SK-N-SH (cell line): ENCODE data around the gene CD274. TPM values are rescaled to one million over a fixed set of nuclear protein-coding genes. Genes with fewer than 3 reads are reported as not detected.

Source experiments
- CTCF ChIA-PET: fragments of 300-600, 350-600 bp; formaldehyde crosslinking; extraction: SDS; loops from one replicate; lab custom pipeline; 2021; lab: Yijun Ruan, JAX
- POLR2A ChIA-PET: fragments of 350-600 bp; sonication (Branson Sonifier 250); formaldehyde crosslinking; extraction: SDS; loops from one replicate; lab custom pipeline; 2020; ENCODE audit warnings: antibody characterized with exemption, inconsistent platforms; lab: Yijun Ruan, JAX
- DNase-seq: peaks from one replicate; pipeline ENCODE4 v3.0.0; 2012
- H2AFZ ChIP-seq: fragments of 200-600 bp; sonication (generic); 2 replicates; pipeline ENCODE4 v1.8.1; 2016; ENCODE audit warnings: antibody characterized with exemption, mild to moderate bottlenecking, low read depth
- H3F3A ChIP-seq: fragments of 200-600 bp; sonication (generic); replicated peaks from 2 replicates; pipeline ENCODE3; 2016; ENCODE audit warnings: antibody characterized with exemption, mild to moderate bottlenecking; ENCODE audit not compliant: insufficient read depth
- H3K27ac ChIP-seq, 2 experiments: fragments of 200-500 bp in 1 of 2; fragments of 200-600 bp in 1 of 2; sonication (Bioruptor generic) in 1 of 2; sonication (generic), shearing (Covaris generic) in 1 of 2; 2 replicates each; pipeline versions ENCODE4 v1.5.1 to v1.6.1; 2014 to 2016; ENCODE audit warnings: low read depth in 2 of 2, inconsistent platforms in 1 of 2, low read length in 1 of 2, mild to moderate bottlenecking in 1 of 2, mixed read lengths in 1 of 2
- H3K27me3 ChIP-seq: fragments of 200-600 bp; sonication (generic), shearing (Covaris generic); 2 replicates; pipeline ENCODE4 v1.6.1; 2016; ENCODE audit warnings: mixed run types; ENCODE audit not compliant: insufficient read depth
- H3K36me3 ChIP-seq, 2 experiments: fragments of 200-500 bp in 1 of 2; fragments of 200-600 bp in 1 of 2; sonication (Bioruptor generic) in 1 of 2; sonication (generic) in 1 of 2; replicated peaks in 1 of 2; 2 replicates each; pipeline versions ENCODE3 to v1.5.1; 2014 to 2016; ENCODE audit warnings: low read length in 1 of 2, mild to moderate bottlenecking in 1 of 2; ENCODE audit not compliant: insufficient read depth in 2 of 2, control insufficient read depth in 1 of 2
- H3K4me1 ChIP-seq, 2 experiments: fragments of 200-500 bp in 1 of 2; fragments of 200-600 bp in 1 of 2; sonication (Bioruptor generic) in 1 of 2; sonication (generic), shearing (Covaris generic) in 1 of 2; 2 replicates each; pipeline versions ENCODE4 v1.5.1 to v1.6.1; 2014 to 2016; ENCODE audit warnings: low read depth in 1 of 2, low read length in 1 of 2, mixed run types in 1 of 2; ENCODE audit not compliant: insufficient read depth in 2 of 2, control insufficient read depth in 1 of 2
- H3K4me2 ChIP-seq: fragments of 200-600 bp; sonication (generic), shearing (Covaris generic); 2 replicates; pipeline ENCODE4 v1.6.1; 2017; ENCODE audit warnings: mixed run types
- H3K4me3 ChIP-seq, 2 experiments: fragments of 200-500 bp in 1 of 2; fragments of 200-600 bp in 1 of 2; sonication (Bioruptor generic) in 1 of 2; sonication (generic), shearing (Covaris generic) in 1 of 2; 2 replicates each; pipeline versions ENCODE4 v1.5.1 to v1.8.1; 2014 to 2016; ENCODE audit warnings: low read depth in 2 of 2, inconsistent platforms in 1 of 2, low read length in 1 of 2, mild to moderate bottlenecking in 1 of 2, mixed read lengths in 1 of 2, moderate library complexity in 1 of 2
- H3K79me2 ChIP-seq: fragments of 200-600 bp; sonication (generic); 2 replicates; pipeline ENCODE4 v1.8.1; 2017; ENCODE audit warnings: mild to moderate bottlenecking; ENCODE audit not compliant: insufficient read depth
- H3K9ac ChIP-seq: fragments of 200-600 bp; sonication (generic); 2 replicates; pipeline ENCODE4 v1.6.1; 2017; ENCODE audit warnings: mixed run types
- H3K9me2 ChIP-seq: fragments of 200-600 bp; sonication (generic); 2 replicates; pipeline ENCODE4 v1.6.1; 2017; ENCODE audit warnings: mixed run types
- H3K9me3 ChIP-seq: fragments of 200-600 bp; sonication (generic); 2 replicates; pipeline ENCODE4 v1.6.1; 2017; ENCODE audit warnings: mixed run types, mild to moderate bottlenecking, moderate library complexity
- H4K20me1 ChIP-seq: fragments of 200-600 bp; sonication (generic); 2 replicates; pipeline ENCODE4 v1.6.1; 2017; ENCODE audit warnings: mild to moderate bottlenecking, mixed run types; ENCODE audit not compliant: insufficient read depth
- ELF1 ChIP-seq: IDR thresholded peaks from 2 replicates; pipeline ENCODE4 v1.4.0; 2012
- EP300 ChIP-seq, 2 experiments: IDR thresholded peaks; 2 replicates each; pipeline versions ENCODE4 v1.4.0 to v1.6.1; 2012; ENCODE audit warnings: borderline replicate concordance in 1 of 2, low read depth in 1 of 2, low read length in 1 of 2
- EZH2phosphoT487 ChIP-seq: fragments of 200-600 bp; sonication (generic); IDR thresholded peaks from 2 replicates; pipeline ENCODE4 v1.6.1; 2017; ENCODE audit warnings: low read depth, mixed run types, mild to moderate bottlenecking, antibody characterized with exemption, moderate library complexity, borderline replicate concordance
- FOSL2 ChIP-seq: IDR thresholded peaks from 2 replicates; pipeline ENCODE4 v1.4.0; 2012; ENCODE audit warnings: low read depth, mild to moderate bottlenecking, moderate library complexity, borderline replicate concordance
- FOXM1 ChIP-seq: IDR thresholded peaks from 2 replicates; pipeline ENCODE4 v1.4.0; 2012; ENCODE audit warnings: low read depth, mild to moderate bottlenecking
- GABPA ChIP-seq: IDR thresholded peaks from 2 replicates; pipeline ENCODE4 v1.4.0; 2012; ENCODE audit warnings: low read depth, mild to moderate bottlenecking
- IRF3 ChIP-seq: fragments of 150-350 bp; IDR thresholded peaks from 2 replicates; pipeline ENCODE4 v1.6.1; 2016; ENCODE audit warnings: mild to moderate bottlenecking, low read depth, low read length
- JUND ChIP-seq: IDR thresholded peaks from 2 replicates; pipeline ENCODE4 v1.4.0; 2012
- MAX ChIP-seq: IDR thresholded peaks from 2 replicates; pipeline ENCODE4 v1.4.0; 2012; ENCODE audit warnings: low read depth
- MEF2A ChIP-seq: IDR thresholded peaks from 2 replicates; pipeline ENCODE4 v1.4.0; 2012; ENCODE audit warnings: low read depth, borderline replicate concordance
- MXI1 ChIP-seq: IDR thresholded peaks from 2 replicates; pipeline ENCODE4 v1.6.1; 2012; ENCODE audit warnings: mild to moderate bottlenecking, low read depth, low read length, improper control_type of control experiment
- NFIC ChIP-seq: IDR thresholded peaks from 2 replicates; pipeline ENCODE4 v1.4.0; 2012; ENCODE audit warnings: borderline replicate concordance
- POLR2AphosphoS5 ChIP-seq: IDR thresholded peaks from 2 replicates; pipeline ENCODE4 v1.6.1; 2012; ENCODE audit warnings: low read depth, low read length
- RAD21 ChIP-seq: IDR thresholded peaks from 2 replicates; pipeline ENCODE4 v1.6.1; 2012; ENCODE audit warnings: mild to moderate bottlenecking, low read length
- RCOR1 ChIP-seq: fragments of 150-350 bp; IDR thresholded peaks from 2 replicates; pipeline ENCODE4 v1.6.1; 2017; ENCODE audit warnings: antibody characterized with exemption, low read length
- RFX5 ChIP-seq: IDR thresholded peaks from 2 replicates; pipeline ENCODE4 v1.6.1; 2012; ENCODE audit warnings: mild to moderate bottlenecking, improper control_type of control experiment, low read length
- RXRA ChIP-seq: IDR thresholded peaks from 2 replicates; pipeline ENCODE4 v1.4.0; 2012; ENCODE audit warnings: low read depth, mild to moderate bottlenecking, borderline replicate concordance
- TAF1 ChIP-seq: IDR thresholded peaks from 2 replicates; pipeline ENCODE4 v1.6.1; 2012; ENCODE audit warnings: low read depth, mild to moderate bottlenecking, low read length, moderate library complexity, borderline replicate concordance
- TCF12 ChIP-seq: IDR thresholded peaks from 2 replicates; pipeline ENCODE4 v1.4.0; 2012
- TEAD4 ChIP-seq: IDR thresholded peaks from 2 replicates; pipeline ENCODE4 v1.4.0; 2012; ENCODE audit warnings: mild to moderate bottlenecking, borderline replicate concordance; ENCODE audit not compliant: insufficient read depth
- USF1 ChIP-seq: IDR thresholded peaks from 2 replicates; pipeline ENCODE4 v1.4.0; 2012; ENCODE audit warnings: low read depth, borderline replicate concordance
- YY1 ChIP-seq: IDR thresholded peaks from 2 replicates; pipeline ENCODE4 v1.4.0; 2012; ENCODE audit warnings: low read depth, mild to moderate bottlenecking
- WGBS: methylation state at CpG from one replicate; pipeline ENCODE4 v1.1.6; 2017; ENCODE audit warnings: low lambda C conversion rate; 5-methylcytosine and 5-hydroxymethylcytosine counted together
- polyA plus RNA-seq, 3 experiments: library from polyadenylated mRNA; depleted of rRNA; stranded (reverse); fragments of >200 nt; gene quantifications; 2 replicates each; pipeline ENCODE4 v1.2.3, GENCODE V29; 2012

The CD274 gene
- polyA plus RNA-seq, 1 of the 3 experiments (the other 2 are of a cell fraction) = 25.8 TPM

- peak; percentile 36; the same call in 1 of the 2 replicates for TF ChIP-seq FOXM1
- TF ChIP-seq POLR2AphosphoS5 = peak; percentile 64
These were observed at the start of gene CD274 (continued) for GRCh38 chr9:5450359-5451091.

- Histone ChIP-seq H3F3A (no peaks in the 10 kb centered on the region), H4K20me1 (no peaks in the 10 kb centered on the region), H3K9me2 (no peaks in the 10 kb centered on the region)
- CTCF ChIA-PET = no interaction called here
- TF ChIP-seq POLR2AphosphoS5 (no peak), EZH2phosphoT487 (no peak), MEF2A (no peak), JUND (no peak), FOXM1 (no peak), TEAD4 (no peak), TCF12 (no peak), USF1 (no peak), RFX5 (no peak), MAX (no peak)
- TF ChIP-seq, all 33 proteins: peak for 0
- peaks cover 4% of the 10 kb centered on the region; the same call in 1 of the 2 replicates for H3K9me3 ChIP-seq
- no peak overlapping the region for H3K4me3 ChIP-seq
- no peaks in the 10 kb centered on the region for H3K27me3 ChIP-seq
- no peak overlapping the region for H3K27ac ChIP-seq
- no peak overlapping the region for H2AFZ ChIP-seq
- peaks cover 5% of the 10 kb centered on the region; the same call in 1 of the 2 replicates for H3K79me2 ChIP-seq
- H3K36me3 ChIP-seq = no peaks in the 10 kb centered on the region
- H3K4me1 ChIP-seq = no peaks in the 10 kb centered on the region; a peak in 1 of 4 replicates
- no peak for DNase-seq
- POLR2A ChIA-PET = no interaction called here
- no peak overlapping the region for H3K4me2 ChIP-seq
- H3K9ac ChIP-seq = no peak overlapping the region
These were observed 48.1 kb upstream of the CD274 start for GRCh38 chr9:5402217-5402616.

GRCh38 chr9:5408596-5408995 lies 41.7 kb upstream of the CD274 start:
- Histone ChIP-seq H3K27ac (no peak overlapping the region), H3K79me2 (peaks cover 5% of the 10 kb centered on the region; the same call in 1 of the 2 replicates), H3K4me3 (no peak overlapping the region; a peak in 1 of 4 replicates), H4K20me1 (no peaks in the 10 kb centered on the region), H3K9me2 (no peaks in the 10 kb centered on the region), H3K9me3 (peaks cover 4% of the 10 kb centered on the region; the same call in 1 of the 2 replicates), H3K4me2 (no peak overlapping the region), H3K36me3 (peaks cover 0 to 11% of the 10 kb centered on the region in 2 experiments), H2AFZ (no peak overlapping the region), H3K9ac (no peak overlapping the region), H3K4me1 (no peaks in the 10 kb centered on the region), H3K27me3 (no peaks in the 10 kb centered on the region), H3F3A (no peaks in the 10 kb centered on the region)
- POLR2A ChIA-PET = no interaction called here
- no peak for TF ChIP-seq TEAD4
- no peak for TF ChIP-seq POLR2AphosphoS5
- TF ChIP-seq YY1 = no peak
- TF ChIP-seq NFIC = no peak
- TF ChIP-seq MAX = no peak
- TF ChIP-seq FOSL2 = no peak
- TF ChIP-seq RAD21 = no peak
- no peak for TF ChIP-seq GABPA
- no peak for TF ChIP-seq TAF1
- no peak for TF ChIP-seq USF1
- TF ChIP-seq RXRA = no peak
- no peak for TF ChIP-seq RFX5
- TF ChIP-seq EP300 (IDR thresholded peaks at IDR 0.05; ENCODE audit: borderline replicate concordance in 1 of 2, low read depth in 1 of 2, low read length in 1 of 2) = no peak
- no peak for TF ChIP-seq RCOR1
- no peak for TF ChIP-seq JUND
- TF ChIP-seq MXI1 = no peak
- no peak for TF ChIP-seq IRF3
- TF ChIP-seq TCF12 = no peak
- TF ChIP-seq ELF1 = no peak
- no peak for DNase-seq
- CTCF ChIA-PET = no interaction called here
- WGBS = 100% methylated on average over 1 of the region's 1 CpG
